HT1080 (cell line): ENCODE measurements around the gene RAP1GAP2. TPM values are rescaled to one million over a fixed set of nuclear protein-coding genes. Genes with fewer than 3 reads are reported as not detected.

ENCODE experiments used
- DNase-seq: peaks from one replicate; pipeline ENCODE4 v3.0.0-alpha.2; 2015; ENCODE audit warnings: low read depth
- total RNA-seq: library from RNA; depleted of rRNA; stranded (reverse); fragments of >200 nt; shearing (Covaris generic); gene quantifications from 2 replicates; pipeline ENCODE4 v1.2.3, GENCODE V29; 2014

Gene RAP1GAP2
- total RNA-seq, 1 experiment from 2014 or later, result 17.5 TPM

- no peak for DNase-seq
Observed at GRCh38 chr17:2852729-2853282, 56.6 kb downstream of the RAP1GAP2 start.

DNA sequence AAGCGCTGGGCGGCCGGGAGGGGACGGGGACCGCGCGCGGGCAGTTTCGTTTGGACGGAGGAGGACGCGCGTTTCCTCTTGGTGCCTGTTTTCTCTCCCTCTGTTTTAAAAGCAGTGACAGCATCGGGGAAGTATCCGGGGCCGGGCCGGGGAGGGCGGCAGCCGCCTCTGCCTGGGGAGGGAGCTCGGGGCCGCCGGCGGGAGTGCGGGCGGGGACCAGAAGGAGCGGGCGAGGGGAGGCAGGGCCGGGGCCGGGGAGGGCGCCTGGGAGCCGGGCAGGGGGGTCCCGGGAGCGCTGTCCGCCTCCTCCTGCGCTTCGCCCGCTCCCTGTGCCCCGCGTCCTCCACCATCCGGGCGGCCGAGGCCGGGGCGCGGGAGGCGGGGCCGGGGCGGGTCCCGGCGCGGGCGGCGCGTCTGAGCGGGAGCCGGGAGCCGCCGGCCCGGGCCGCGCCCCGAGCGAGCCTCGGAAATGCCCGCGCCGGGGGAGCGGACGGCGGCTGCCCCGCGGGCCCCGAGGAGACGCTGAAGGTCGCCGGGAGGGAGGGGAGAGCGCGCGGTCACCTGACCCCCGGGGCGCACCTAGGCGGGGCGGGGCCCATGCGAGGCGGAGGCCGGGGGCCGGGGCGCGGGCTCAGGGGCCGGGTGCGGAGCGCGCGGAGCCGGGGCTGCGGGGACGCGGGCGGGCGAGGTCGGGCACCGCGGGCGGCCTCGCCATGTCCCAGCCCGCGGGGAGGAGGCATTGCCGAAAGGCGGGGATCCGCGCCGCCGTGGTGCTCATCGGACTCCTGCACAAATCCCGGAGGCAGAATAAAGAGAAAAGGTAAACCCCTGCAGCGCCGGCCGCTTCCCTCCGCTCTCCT is 57.3 kb downstream of the RAP1GAP2 start:
- no peak for DNase-seq

GRCh38 chr17:2854143-2855055 is 58.2 kb downstream of the RAP1GAP2 start:
- no peak for DNase-seq

DNA sequence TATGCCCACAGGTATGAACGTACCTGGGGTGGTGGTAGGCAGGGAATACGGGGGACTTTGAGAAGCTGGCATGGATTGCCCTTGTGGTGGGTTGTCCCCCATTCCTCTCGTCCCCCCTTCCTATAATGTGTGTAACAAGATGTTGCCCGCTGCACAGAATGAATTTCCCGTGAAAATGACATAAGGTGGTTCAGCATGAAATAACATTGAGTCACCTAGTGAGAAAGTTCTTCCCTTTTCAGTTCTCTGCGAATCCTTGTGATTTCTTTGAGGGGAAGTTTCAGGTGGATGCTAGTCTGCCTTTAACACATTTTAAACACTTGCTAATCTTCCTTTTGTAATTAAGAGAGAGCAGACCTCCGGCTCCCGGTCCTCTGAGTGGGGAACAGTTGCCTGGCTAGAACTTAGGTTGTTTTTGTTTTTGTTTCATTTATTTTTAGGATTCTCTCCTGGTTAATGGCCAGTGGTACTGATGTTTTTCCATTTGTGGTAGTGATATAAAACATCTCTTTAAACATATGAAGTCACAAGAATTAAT is 58.9 kb downstream of the RAP1GAP2 start:
- DNase-seq, result no peak

DNA sequence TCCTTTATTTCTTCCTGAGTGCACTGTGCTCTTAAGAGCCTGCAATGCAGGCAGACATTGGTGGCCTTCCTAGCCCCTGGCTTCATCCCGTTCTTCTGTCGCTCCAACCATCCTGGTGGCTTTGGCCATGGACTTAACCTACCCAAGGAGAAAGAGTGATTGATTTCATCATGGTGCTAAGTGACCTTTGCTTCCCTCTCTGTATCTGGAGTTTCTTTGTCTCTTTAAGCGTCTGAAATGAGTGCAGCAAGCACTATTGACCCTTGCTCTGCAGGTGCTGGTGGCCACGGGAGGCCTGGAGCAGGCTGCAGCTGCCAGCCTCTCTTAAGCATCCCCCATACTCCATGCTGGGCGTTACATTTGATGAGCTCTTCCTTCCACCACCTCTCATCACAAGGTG is 60.5 kb downstream of the RAP1GAP2 start:
- DNase-seq, result no peak

- no peak for DNase-seq
Observed at GRCh38 chr17:2860045-2860444, 63.8 kb downstream of the RAP1GAP2 start.

DNA sequence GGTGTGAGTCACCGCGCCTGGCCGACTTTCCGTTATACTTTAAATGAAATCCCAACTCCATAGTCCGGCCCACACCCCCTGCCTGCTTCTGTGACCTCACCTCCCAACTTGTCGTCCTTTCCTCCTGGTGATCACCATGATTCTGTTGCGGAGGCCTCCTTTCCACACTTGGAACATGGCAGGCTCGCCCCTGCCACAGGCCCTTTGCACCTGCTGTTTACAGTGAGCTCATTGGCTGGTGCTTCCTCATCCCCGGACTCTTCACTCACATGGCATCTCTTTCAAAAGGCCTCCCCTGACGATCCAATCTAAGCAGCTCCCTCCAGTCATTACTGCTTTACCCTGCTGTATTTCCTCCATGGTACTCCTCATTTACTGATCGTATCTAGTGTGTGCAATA is 64.6 kb downstream of the RAP1GAP2 start:
- no peak for DNase-seq

DNA sequence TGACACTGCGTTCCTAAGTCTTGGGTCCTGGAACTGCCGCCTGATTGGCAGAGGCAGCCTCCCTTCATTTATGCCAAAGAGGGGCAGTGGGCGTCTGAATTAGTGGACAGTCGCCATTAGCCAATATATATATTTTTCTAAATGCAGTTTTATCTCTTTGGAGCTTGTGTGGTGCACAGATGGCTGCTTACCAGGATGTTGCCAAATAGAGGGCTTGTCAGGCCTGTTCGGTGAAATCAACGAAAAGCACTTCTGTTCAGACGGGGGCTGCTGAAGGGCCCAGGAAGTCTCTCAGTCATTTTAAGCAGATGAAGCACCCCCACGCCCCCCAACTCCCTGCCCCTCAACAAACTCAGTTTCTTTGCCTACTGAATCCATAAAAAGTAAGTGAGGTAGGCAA is 66.0 kb downstream of the RAP1GAP2 start:
- no peak for DNase-seq

GRCh38 chr17:2863204-2863603 is 67.0 kb downstream of the RAP1GAP2 start:
- DNase-seq, result no peak

- no peak for DNase-seq
Observed at GRCh38 chr17:2865228-2865627, 69.0 kb downstream of the RAP1GAP2 start.

DNA sequence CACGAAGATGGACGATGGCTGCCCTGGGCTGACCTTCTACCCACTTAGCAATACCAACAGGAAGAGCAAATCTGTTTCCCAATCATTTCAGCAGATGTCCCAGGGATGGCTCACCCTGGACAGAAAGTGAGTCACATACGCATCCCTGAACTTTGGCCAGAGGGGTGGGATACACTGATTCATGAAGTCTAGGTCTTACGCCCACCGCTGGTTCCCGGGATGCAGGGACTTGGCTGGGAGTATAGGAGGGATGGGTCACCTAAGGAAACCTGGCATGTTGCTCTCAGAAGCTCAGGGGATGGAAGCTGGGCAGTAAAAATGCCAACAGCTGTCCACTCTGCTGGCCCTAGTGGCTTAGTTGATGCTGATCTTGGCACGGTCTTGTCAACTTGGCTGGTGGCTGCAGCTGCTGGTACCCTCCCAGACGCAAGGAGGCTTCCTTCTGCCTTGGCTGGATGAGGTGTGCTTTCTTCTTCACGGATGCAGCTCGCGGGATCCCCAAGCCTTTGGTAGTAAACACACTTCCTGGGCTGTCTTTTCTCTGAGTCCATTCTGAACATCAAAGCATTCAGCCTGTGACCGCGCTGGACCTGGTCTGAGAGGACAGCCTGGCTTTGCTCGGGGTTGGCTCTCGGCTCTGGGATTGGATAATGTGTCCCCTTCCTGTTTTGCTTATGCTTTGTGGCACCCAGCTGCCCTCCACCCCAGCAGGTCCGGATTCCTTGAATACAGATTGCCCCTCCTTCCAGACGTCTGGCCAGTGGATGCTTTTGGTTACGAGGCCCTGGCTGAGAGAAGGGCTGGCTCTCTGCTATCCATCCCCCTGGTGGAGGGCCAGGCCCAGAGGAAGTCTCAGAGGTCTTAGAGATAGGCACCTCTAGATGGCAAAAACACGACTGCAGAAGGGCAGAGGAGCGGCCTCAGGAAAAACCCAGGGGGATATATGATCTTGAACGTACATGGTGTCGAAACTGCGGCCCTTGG is 71.5 kb downstream of the RAP1GAP2 start:
- DNase-seq, result peak; percentile 36

DNA sequence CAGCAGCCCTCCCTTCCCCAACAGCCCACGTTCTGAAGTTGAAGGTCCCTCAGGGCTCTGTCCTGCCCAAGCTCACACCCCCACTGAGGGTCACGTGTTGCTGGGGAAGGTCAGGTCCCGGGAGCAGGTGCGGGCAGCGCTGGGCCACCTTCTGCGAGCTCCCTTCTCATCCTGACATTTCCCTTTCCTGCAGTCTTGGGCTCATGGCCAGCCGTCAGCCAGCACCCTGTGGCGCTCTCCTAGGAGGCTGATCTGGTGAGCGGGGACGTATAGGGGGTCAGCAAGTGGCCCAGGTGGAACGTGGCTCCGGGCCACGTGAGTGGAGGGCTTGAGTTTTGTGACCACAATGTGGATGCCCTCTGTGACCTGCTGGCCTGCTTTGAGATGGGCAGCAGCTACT is 73.4 kb downstream of the RAP1GAP2 start:
- DNase-seq, result no peak

GRCh38 chr17:2871205-2871604 is 75.0 kb downstream of the RAP1GAP2 start:
- DNase-seq, result no peak

DNA sequence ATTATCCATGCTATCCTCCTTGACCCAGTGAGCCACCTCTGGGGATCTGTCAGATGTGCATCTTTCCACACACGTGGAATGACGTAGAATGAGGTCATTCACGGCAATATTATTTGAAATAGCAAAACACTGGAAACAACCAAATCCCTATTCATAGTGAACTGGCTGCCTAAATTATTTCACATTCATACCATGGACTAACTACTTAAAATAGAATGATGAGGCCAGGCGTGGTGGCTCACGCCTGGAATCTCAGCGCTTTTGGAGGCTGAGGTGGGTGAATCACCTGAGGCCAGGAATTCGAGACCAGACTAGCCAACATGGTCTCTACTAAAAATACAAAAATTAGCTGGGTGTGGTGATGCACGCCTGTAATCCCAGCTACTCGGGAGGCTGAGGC is 75.5 kb downstream of the RAP1GAP2 start:
- no peak for DNase-seq

- DNase-seq, result no peak
Observed at GRCh38 chr17:2872282-2872681, 76.0 kb downstream of the RAP1GAP2 start.

GRCh38 chr17:2874189-2874686 is 78.0 kb downstream of the RAP1GAP2 start:
- no peak for DNase-seq

DNA sequence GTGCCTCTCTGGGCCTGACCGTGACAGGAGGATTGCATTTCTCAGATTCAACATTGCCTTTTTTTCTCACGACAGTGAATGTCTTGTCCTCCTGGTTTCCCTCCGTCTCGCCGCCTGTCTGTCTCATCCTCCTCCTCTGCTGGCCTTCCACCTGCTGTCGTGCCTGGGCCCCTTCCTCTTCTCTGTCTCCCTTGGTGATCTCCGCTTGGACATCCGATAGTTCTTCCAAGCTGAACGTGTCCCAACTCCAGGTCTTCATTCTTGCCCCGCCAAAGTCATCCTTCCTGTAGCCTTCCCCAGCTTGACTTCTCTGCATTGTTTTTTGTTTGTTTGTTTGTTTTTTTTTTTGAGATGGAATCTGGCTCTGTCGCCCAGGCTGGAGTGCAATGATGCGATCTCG is 79.4 kb downstream of the RAP1GAP2 start:
- no peak for DNase-seq

- DNase-seq, result no peak
Observed at GRCh38 chr17:2876467-2876866, 80.2 kb downstream of the RAP1GAP2 start.

- no peak for DNase-seq
Observed at GRCh38 chr17:2878751-2879254, 82.6 kb downstream of the RAP1GAP2 start.

DNA sequence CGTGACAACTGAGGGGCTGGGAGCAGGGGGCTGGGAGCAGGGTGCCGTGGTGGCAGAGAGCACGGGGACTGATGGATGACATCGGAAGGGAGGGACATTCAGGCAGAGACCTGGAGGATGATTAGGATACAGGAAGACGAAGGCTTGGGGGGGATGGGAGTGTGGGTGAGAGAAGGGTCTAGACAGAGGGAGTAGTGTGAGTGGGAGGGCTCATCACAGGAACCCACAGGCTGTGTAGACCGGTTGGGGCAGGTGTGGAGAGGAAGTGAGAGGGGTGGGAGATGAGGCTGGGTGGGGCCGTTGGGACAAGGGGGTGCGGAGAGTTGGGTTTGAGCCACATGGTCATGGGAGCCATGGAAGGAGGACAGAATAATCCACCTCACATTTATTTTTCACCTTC is 83.8 kb downstream of the RAP1GAP2 start:
- DNase-seq, result no peak
